CD14-positive monocyte (primary cell): ENCODE data around the gene RYR3. TPM values are rescaled to one million over a fixed set of nuclear protein-coding genes. Genes with fewer than 3 reads are reported as not detected.

Experiments used
- DNase-seq, 3 donors: peaks; one replicate each; pipeline ENCODE4 v3.0.0-alpha.2; 2011 to 2022
- H2AFZ ChIP-seq: 2 replicates; pipeline ENCODE4 v1.6.0; 2012; ENCODE audit warnings: mild to moderate bottlenecking, low read depth, low read length, inconsistent platforms; ENCODE audit not compliant: insufficient read depth, poor library complexity, severe bottlenecking
- H3K27ac ChIP-seq, 2 donors: 1 replicate in 1 of 2; 2 replicates in 1 of 2; pipeline ENCODE4 v1.5.1; 2012 to 2013; ENCODE audit warnings: low read length in 2 of 2, control low read depth in 1 of 2, inconsistent platforms in 1 of 2, low read depth in 1 of 2, mild to moderate bottlenecking in 1 of 2
- H3K27me3 ChIP-seq, 2 donors: one replicate each; pipeline versions ENCODE4 v1.6.0 to v1.6.1; 2011 to 2013; ENCODE audit warnings: low read length in 2 of 2; ENCODE audit not compliant: control insufficient read depth in 2 of 2, insufficient read depth in 2 of 2
- H3K36me3 ChIP-seq, 2 donors: replicated peaks in 1 of 2; 1 replicate in 1 of 2; 2 replicates in 1 of 2; pipeline versions ENCODE4 v1.5.1 to v1.6.1; 2012 to 2013; ENCODE audit warnings: low read length in 2 of 2, control low read depth in 1 of 2, inconsistent platforms in 1 of 2, mild to moderate bottlenecking in 1 of 2; ENCODE audit not compliant: insufficient read depth in 2 of 2, control insufficient read depth in 1 of 2
- H3K4me1 ChIP-seq, 2 donors: 1 replicate in 1 of 2; 2 replicates in 1 of 2; pipeline versions ENCODE4 v1.5.1 to v1.6.1; 2012 to 2013; ENCODE audit warnings: low read length in 2 of 2, control low read depth in 1 of 2, inconsistent platforms in 1 of 2, mild to moderate bottlenecking in 1 of 2, moderate library complexity in 1 of 2; ENCODE audit not compliant: insufficient read depth in 2 of 2, control insufficient read depth in 1 of 2
- H3K4me2 ChIP-seq: replicated peaks from 2 replicates; pipeline ENCODE3; 2012; ENCODE audit warnings: low read length, moderate library complexity, mild to moderate bottlenecking; ENCODE audit not compliant: poor library complexity, severe bottlenecking; ENCODE audit errors: extremely low read depth
- H3K4me3 ChIP-seq, 3 experiments: fragments of 200-600 bp in 1 of 3; sonication (generic) in 1 of 3; replicated peaks in 1 of 3; 1 replicate in 2 of 3; 2 replicates in 1 of 3; pipeline ENCODE4 v1.5.1; 2011 to 2013; ENCODE audit warnings: low read length in 3 of 3, mild to moderate bottlenecking in 3 of 3, control low read depth in 2 of 3, low read depth in 2 of 3, inconsistent platforms in 1 of 3, moderate library complexity in 1 of 3
- H3K79me2 ChIP-seq: 2 replicates; pipeline ENCODE4 v1.6.0; 2012; ENCODE audit warnings: mild to moderate bottlenecking, control low read depth, inconsistent platforms, low read length, moderate library complexity; ENCODE audit not compliant: insufficient read depth
- H3K9ac ChIP-seq: 2 replicates; pipeline ENCODE4 v1.6.0; 2017; ENCODE audit warnings: low read length, mild to moderate bottlenecking; ENCODE audit not compliant: insufficient read depth, poor library complexity, severe bottlenecking
- H3K9me3 ChIP-seq, 2 donors: replicated peaks in 1 of 2; 1 replicate in 1 of 2; 2 replicates in 1 of 2; pipeline versions ENCODE4 v1.5.1 to v1.6.1; 2012 to 2013; ENCODE audit warnings: low read length in 2 of 2, control low read depth in 1 of 2; ENCODE audit not compliant: control insufficient read depth in 1 of 2, insufficient read depth in 1 of 2
- H4K20me1 ChIP-seq: 2 replicates; pipeline ENCODE4 v1.6.0; 2012; ENCODE audit warnings: mild to moderate bottlenecking, low read length, control low read depth, moderate library complexity; ENCODE audit not compliant: insufficient read depth
- H3K27ac Mint-ChIP-seq, 7 donors: one replicate each; pipeline ENCODE4 v1.8.0; 2020; ENCODE audit warnings: mild to moderate bottlenecking in 7 of 7, mixed read lengths in 7 of 7, moderate library complexity in 6 of 7, inconsistent platforms in 2 of 7
- H3K27me3 Mint-ChIP-seq, 3 donors: one replicate each; pipeline ENCODE4 v1.8.0; 2021 to 2022; ENCODE audit warnings: low read depth in 3 of 3, mild to moderate bottlenecking in 3 of 3, mixed read lengths in 3 of 3, moderate library complexity in 3 of 3, inconsistent platforms in 1 of 3
- H3K36me3 Mint-ChIP-seq, 2 donors: one replicate each; pipeline ENCODE4 v1.8.0; 2020; ENCODE audit warnings: mixed read lengths in 2 of 2, inconsistent platforms in 1 of 2, mild to moderate bottlenecking in 1 of 2
- H3K4me1 Mint-ChIP-seq: one replicate; pipeline ENCODE4 v1.8.0; 2020; ENCODE audit warnings: mild to moderate bottlenecking, mixed read lengths
- H3K4me3 Mint-ChIP-seq, 2 donors: one replicate each; pipeline ENCODE4 v1.8.0; 2020; ENCODE audit warnings: mild to moderate bottlenecking in 2 of 2, mixed read lengths in 2 of 2, moderate library complexity in 1 of 2
- H3K9me3 Mint-ChIP-seq, 7 donors: one replicate each; pipeline ENCODE4 v1.8.0; 2020 to 2022; ENCODE audit warnings: mixed read lengths in 7 of 7, mild to moderate bottlenecking in 6 of 7, moderate library complexity in 6 of 7, inconsistent platforms in 2 of 7
- WGBS: methylation state at CpG from one replicate; pipeline ENCODE4 v1.1.5; 2013; ENCODE audit warnings: missing lambda C conversion rate; ENCODE audit not compliant: insufficient coverage; 5-methylcytosine and 5-hydroxymethylcytosine counted together
- intact Hi-C, 2 donors: fragments of 100-400 bp; cut with micrococcal nuclease; formaldehyde crosslinking; loops; one replicate each; pipeline versions ENCODE4 v1.15.0 to v1.15.1; 2023
- polyA plus RNA-seq, 3 donors: library from polyadenylated mRNA; depleted of rRNA in 1 of 3; unstranded in 2 of 3; stranded (reverse) in 1 of 3; fragments of 300-500 nt in 2 of 3; fragments of >200 nt in 1 of 3; fragmentation: Illumina TruSeq in 2 of 3; gene quantifications; 1 replicate in 2 of 3; 2 replicates in 1 of 3; pipeline ENCODE4 v1.2.3, GENCODE V29; 2012 to 2021
- TF ChIP-seq, protein P1 (sequence below): fragments of 200-600 bp; IDR thresholded peaks from one replicate; pipeline ENCODE4 v1.8.0; 2022; ENCODE audit warnings: antibody characterized with exemption, mild to moderate bottlenecking

Gene RYR3
- polyA plus RNA-seq, 3 donors: not detected

DNA sequence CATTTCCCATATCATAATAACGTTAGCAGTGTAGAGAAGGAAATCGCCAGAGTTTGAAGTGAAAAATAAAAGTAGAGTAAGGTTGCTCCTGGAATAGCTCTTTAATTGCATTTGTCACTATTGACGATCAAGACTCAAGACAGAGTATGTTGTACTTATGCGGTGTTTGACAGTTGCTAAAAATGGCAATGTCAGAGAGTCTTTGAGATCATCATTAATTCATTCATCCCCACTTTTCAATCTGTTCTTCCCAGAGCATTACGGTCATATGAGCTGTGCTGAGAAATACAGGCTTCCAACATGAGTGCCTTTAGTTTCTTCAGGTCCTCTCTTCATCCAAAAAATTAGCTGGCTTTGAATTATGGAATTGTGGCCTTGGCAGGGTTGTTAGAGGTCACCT is 483.7 kb downstream of the RYR3 start:
- Mint-ChIP-seq H3K27me3 (peaks cover 0 to 3% (median 0%) of the 10 kb centered on the region in 3 donors), H3K27ac (no peak overlapping the region), H3K4me1 (no peaks in the 10 kb centered on the region), H3K9me3 (no peaks in the 10 kb centered on the region), H3K4me3 (no peak overlapping the region), H3K36me3 (no peaks in the 10 kb centered on the region)
- no peaks in the 10 kb centered on the region for H3K4me1 ChIP-seq
- no peaks in the 10 kb centered on the region for H4K20me1 ChIP-seq
- H3K9ac ChIP-seq: no peak overlapping the region
- intact Hi-C loops: no loop called here
- no peaks in the 10 kb centered on the region for H3K36me3 ChIP-seq
- no CpG with 5 or more reads among the region's 5 CpGs for WGBS
- H3K27ac ChIP-seq: no peak overlapping the region
- no peak for DNase-seq
- H3K79me2 ChIP-seq: no peaks in the 10 kb centered on the region
- TF ChIP-seq, protein P1, sequence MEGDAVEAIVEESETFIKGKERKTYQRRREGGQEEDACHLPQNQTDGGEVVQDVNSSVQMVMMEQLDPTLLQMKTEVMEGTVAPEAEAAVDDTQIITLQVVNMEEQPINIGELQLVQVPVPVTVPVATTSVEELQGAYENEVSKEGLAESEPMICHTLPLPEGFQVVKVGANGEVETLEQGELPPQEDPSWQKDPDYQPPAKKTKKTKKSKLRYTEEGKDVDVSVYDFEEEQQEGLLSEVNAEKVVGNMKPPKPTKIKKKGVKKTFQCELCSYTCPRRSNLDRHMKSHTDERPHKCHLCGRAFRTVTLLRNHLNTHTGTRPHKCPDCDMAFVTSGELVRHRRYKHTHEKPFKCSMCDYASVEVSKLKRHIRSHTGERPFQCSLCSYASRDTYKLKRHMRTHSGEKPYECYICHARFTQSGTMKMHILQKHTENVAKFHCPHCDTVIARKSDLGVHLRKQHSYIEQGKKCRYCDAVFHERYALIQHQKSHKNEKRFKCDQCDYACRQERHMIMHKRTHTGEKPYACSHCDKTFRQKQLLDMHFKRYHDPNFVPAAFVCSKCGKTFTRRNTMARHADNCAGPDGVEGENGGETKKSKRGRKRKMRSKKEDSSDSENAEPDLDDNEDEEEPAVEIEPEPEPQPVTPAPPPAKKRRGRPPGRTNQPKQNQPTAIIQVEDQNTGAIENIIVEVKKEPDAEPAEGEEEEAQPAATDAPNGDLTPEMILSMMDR: no peak
- no peak overlapping the region for H3K4me3 ChIP-seq
- H2AFZ ChIP-seq: no peak overlapping the region
- no peaks in the 10 kb centered on the region for H3K27me3 ChIP-seq
- H3K4me2 ChIP-seq: no peak overlapping the region
- H3K9me3 ChIP-seq: no peaks in the 10 kb centered on the region

DNA sequence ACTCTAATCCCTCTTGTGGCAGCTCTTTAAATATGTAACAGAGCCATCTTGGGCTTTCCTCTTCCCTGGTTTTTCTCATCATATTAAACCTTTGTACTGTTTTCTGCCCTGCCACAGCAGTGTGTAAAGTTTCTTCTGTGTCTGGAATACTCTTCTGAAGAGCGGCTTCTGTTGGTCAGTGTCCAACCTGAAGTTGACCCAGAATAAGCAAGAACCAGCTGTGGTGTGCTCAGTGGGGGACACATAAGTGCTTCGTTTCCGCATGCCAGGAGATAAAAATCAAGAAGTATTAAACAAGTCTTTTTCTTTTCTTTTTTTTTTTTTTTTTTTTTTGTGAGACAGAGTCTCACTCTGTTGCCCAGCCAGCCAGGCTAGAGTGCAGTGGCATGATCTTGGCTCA is 484.3 kb downstream of the RYR3 start:
- Histone ChIP-seq H3K36me3 (no peaks in the 10 kb centered on the region), H3K4me2 (no peak overlapping the region), H4K20me1 (no peaks in the 10 kb centered on the region), H3K27ac (no peak overlapping the region), H3K79me2 (no peaks in the 10 kb centered on the region), H3K4me1 (no peaks in the 10 kb centered on the region), H3K4me3 (no peak overlapping the region), H3K9ac (no peak overlapping the region), H3K27me3 (no peaks in the 10 kb centered on the region), H3K9me3 (no peaks in the 10 kb centered on the region), H2AFZ (no peak overlapping the region)
- WGBS: no CpG with 5 or more reads among the region's 3 CpGs
- no peaks in the 10 kb centered on the region for H3K4me1 Mint-ChIP-seq
- H3K9me3 Mint-ChIP-seq: no peaks in the 10 kb centered on the region
- H3K27ac Mint-ChIP-seq: no peak overlapping the region
- H3K36me3 Mint-ChIP-seq: no peaks in the 10 kb centered on the region
- intact Hi-C loops: no loop called here
- H3K4me3 Mint-ChIP-seq: no peak overlapping the region
- TF ChIP-seq, protein P1: no peak
- DNase-seq: no peak
- H3K27me3 Mint-ChIP-seq: peaks cover 0 to 3% (median 0%) of the 10 kb centered on the region in 3 donors
